Measurements from ENCODE around the gene ZNF598.

ZNF598 gene

GRCh38 chr16:2019921-2020831 is 10.6 kb upstream of the ZNF598 start:
- Histone ChIP-seq H3K27ac (ENCODE audit: extremely low read depth, low read depth, low read length) (no peak overlapping the region), H3K4me3 (ENCODE audit: low read depth, low read length) (peak overlapping the region; percentile 9), H3K4me1 (ENCODE audit: control insufficient read depth, insufficient read depth, low read length) (peaks cover 9% of the 10 kb centered on the region), H3K9me3 (ENCODE audit: control insufficient read depth, insufficient read depth, low read depth, low read length) (no peaks in the 10 kb centered on the region), H3K36me3 (ENCODE audit: control insufficient read depth in 2 of 2, insufficient read depth in 1 of 2, low read length in 2 of 2) (no peaks in the 10 kb centered on the region)
- POLR2A ChIA-PET: interaction anchor here (0.7 to 0.9 kb wide), 2 partner anchors 23 to 56 kb away, joined by 3 to 4 read pairs; partner anchors contain the start of gene RPS2
- CTCF ChIA-PET: interaction anchor here (0.6 to 2.2 kb wide), 5 partner anchors 16 to 175 kb away, joined by 3 to 5 read pairs (median 3); no protein-coding TSS in a partner anchor
- TF ChIP-seq ZNF146 (tag by site-specific recombination; IDR thresholded peaks at IDR 0.05) (no peak), ZNF510 (tag by site-specific recombination; IDR thresholded peaks at IDR 0.05; ENCODE audit: insufficient replicate concordance) (no peak), ZNF513 (tag by site-specific recombination; IDR thresholded peaks at IDR 0.05) (no peak), ZNF654 (tag by site-specific recombination; IDR thresholded peaks at IDR 0.05; ENCODE audit: low read depth) (no peak), ZNF621 (tag by site-specific recombination; IDR thresholded peaks at IDR 0.05) (no peak), ZNF558 (tag by site-specific recombination; IDR thresholded peaks at IDR 0.05) (no peak), ZNF521 (tag by site-specific recombination; IDR thresholded peaks at IDR 0.05) (no peak), ZNF211 (tag by site-specific recombination; IDR thresholded peaks at IDR 0.05; ENCODE audit: low read depth) (no peak), ZSCAN23 (tag by site-specific recombination; IDR thresholded peaks at IDR 0.05) (no peak), ZBTB10 (tag by site-specific recombination; IDR thresholded peaks at IDR 0.05) (no peak), ZNF664 (tag by site-specific recombination; IDR thresholded peaks at IDR 0.05) (no peak), ZNF16 (tag by site-specific recombination; IDR thresholded peaks at IDR 0.05; ENCODE audit: low read depth) (no peak), BCL11A (tag by site-specific recombination; IDR thresholded peaks at IDR 0.05; ENCODE audit: low read depth) (no peak), ZNF473 (tag by site-specific recombination; IDR thresholded peaks at IDR 0.05) (no peak), SP2 (tag by site-specific recombination; IDR thresholded peaks at IDR 0.05) (0 out of 2 replicates have a peak, but pooled peaks have one; percentile 13), EGR2 (tag by site-specific recombination; IDR thresholded peaks at IDR 0.05; ENCODE audit: low read depth) (peak; percentile 57), ZNF501 (tag by site-specific recombination; IDR thresholded peaks at IDR 0.05) (no peak), RBAK (tag by site-specific recombination; IDR thresholded peaks at IDR 0.05) (no peak), ZNF600 (tag by site-specific recombination; IDR thresholded peaks at IDR 0.05) (0 out of 2 replicates have a peak, but pooled peaks have one; percentile 16), PATZ1 (tag by site-specific recombination; IDR thresholded peaks at IDR 0.05) (no peak; the same call in 1 of the 2 replicates), HOXC10 (CRISPR knock-in tag; IDR thresholded peaks at IDR 0.05) (no peak), GLI2 (tag by site-specific recombination; IDR thresholded peaks at IDR 0.05; ENCODE audit: borderline replicate concordance, low read depth) (no peak), ZNF366 (tag by site-specific recombination; conservative IDR thresholded peaks at IDR 0.05) (no peak), ZNF280D (tag by site-specific recombination; IDR thresholded peaks at IDR 0.05) (no peak), ZFHX2 (tag by site-specific recombination; conservative IDR thresholded peaks at IDR 0.05) (peak; percentile 93), ZSCAN30 (tag by site-specific recombination; IDR thresholded peaks at IDR 0.05) (no peak), TRIM28 (IDR thresholded peaks at IDR 0.05; ENCODE audit: borderline replicate concordance, low read length) (no peak), ZNF132 (tag by site-specific recombination; IDR thresholded peaks at IDR 0.05; ENCODE audit: borderline replicate concordance) (no peak), ZXDB (tag by site-specific recombination; IDR thresholded peaks at IDR 0.05) (no peak)
